ENCODE results near the gene MMP7. TPM values are rescaled to one million over a fixed set of nuclear protein-coding genes. Genes with fewer than 3 reads are reported as not detected.

MMP7 gene
- total RNA-seq, 1 experiment from 2014 or later = 0.34 TPM

- ChIA-PET POLR2A (ENCODE audit: low non-redundant PET) (no interaction called here), CTCF (no interaction called here)
- peaks cover 3% of the 10 kb centered on the region for H3K4me1 ChIP-seq (ENCODE audit: insufficient read depth, low read length, poor library complexity, severe bottlenecking)
- H3K9me3 ChIP-seq (ENCODE audit: low read depth, low read length, poor library complexity, severe bottlenecking) = no peaks in the 10 kb centered on the region
- no peaks in the 10 kb centered on the region for H3K36me3 ChIP-seq (ENCODE audit: insufficient read depth, low read length, poor library complexity, severe bottlenecking)
- TF ChIP-seq CTCF (conservative IDR thresholded peaks at IDR 0.05; ENCODE audit: low read depth, low read length) (no peak), EZH2 (IDR thresholded peaks at IDR 0.05; ENCODE audit: borderline replicate concordance, low read depth, low read length, poor library complexity, severe bottlenecking) (no peak)
- no peak for DNase-seq (ENCODE audit: low spot score)
- H3K4me3 ChIP-seq (ENCODE audit: low read depth, low read length, poor library complexity, severe bottlenecking) = no peak overlapping the region
- H3K27ac ChIP-seq (ENCODE audit: low read depth, low read length, poor library complexity, severe bottlenecking) = no peak overlapping the region
- BruUV-seq (replicated peaks) = no TSS peak
- no peaks in the 10 kb centered on the region for H3K27me3 ChIP-seq (replicated peaks; ENCODE audit: insufficient read depth, low read depth, low read length, poor library complexity)
- intact Hi-C loops (cut with micrococcal nuclease; ENCODE audit: unreplicated experiment) = no loop called here
Measured at GRCh38 chr11:102552447-102553194, 22.1 kb upstream of the MMP7 start.

- intact Hi-C loops (cut with micrococcal nuclease; ENCODE audit: unreplicated experiment) = no loop called here
- BruUV-seq (replicated peaks) = no TSS peak
- TF ChIP-seq EZH2 (IDR thresholded peaks at IDR 0.05; ENCODE audit: borderline replicate concordance, low read depth, low read length, poor library complexity, severe bottlenecking) (no peak), CTCF (conservative IDR thresholded peaks at IDR 0.05; ENCODE audit: low read depth, low read length) (no peak)
- no peaks in the 10 kb centered on the region for H3K27me3 ChIP-seq (replicated peaks; ENCODE audit: insufficient read depth, low read depth, low read length, poor library complexity)
- no peaks in the 10 kb centered on the region for H3K9me3 ChIP-seq (ENCODE audit: low read depth, low read length, poor library complexity, severe bottlenecking)
- no peak overlapping the region for H3K4me3 ChIP-seq (ENCODE audit: low read depth, low read length, poor library complexity, severe bottlenecking)
- H3K27ac ChIP-seq (ENCODE audit: low read depth, low read length, poor library complexity, severe bottlenecking) = no peak overlapping the region
- DNase-seq (ENCODE audit: low spot score) = no peak
- CTCF ChIA-PET = no interaction called here
- POLR2A ChIA-PET (ENCODE audit: low non-redundant PET) = no interaction called here
- no peaks in the 10 kb centered on the region for H3K36me3 ChIP-seq (ENCODE audit: insufficient read depth, low read length, poor library complexity, severe bottlenecking)
- peaks cover 3% of the 10 kb centered on the region for H3K4me1 ChIP-seq (ENCODE audit: insufficient read depth, low read length, poor library complexity, severe bottlenecking)
Measured at GRCh38 chr11:102552020-102552419, 21.5 kb upstream of the MMP7 start.

GRCh38 chr11:102551169-102551781 is 20.7 kb upstream of the MMP7 start:
- Histone ChIP-seq H3K27ac (ENCODE audit: low read depth, low read length, poor library complexity, severe bottlenecking) (no peak overlapping the region), H3K27me3 (replicated peaks; ENCODE audit: insufficient read depth, low read depth, low read length, poor library complexity) (no peaks in the 10 kb centered on the region), H3K36me3 (ENCODE audit: insufficient read depth, low read length, poor library complexity, severe bottlenecking) (no peaks in the 10 kb centered on the region), H3K9me3 (ENCODE audit: low read depth, low read length, poor library complexity, severe bottlenecking) (no peaks in the 10 kb centered on the region), H3K4me1 (ENCODE audit: insufficient read depth, low read length, poor library complexity, severe bottlenecking) (peaks cover 3% of the 10 kb centered on the region), H3K4me3 (ENCODE audit: low read depth, low read length, poor library complexity, severe bottlenecking) (no peak overlapping the region)
- ChIA-PET POLR2A (ENCODE audit: low non-redundant PET) (no interaction called here), CTCF (no interaction called here)
- intact Hi-C loops (cut with micrococcal nuclease; ENCODE audit: unreplicated experiment) = no loop called here
- BruUV-seq (replicated peaks) = no TSS peak
- TF ChIP-seq EZH2 (IDR thresholded peaks at IDR 0.05; ENCODE audit: borderline replicate concordance, low read depth, low read length, poor library complexity, severe bottlenecking) = no peak
- no peak for TF ChIP-seq CTCF (conservative IDR thresholded peaks at IDR 0.05; ENCODE audit: low read depth, low read length)
- no peak for DNase-seq (ENCODE audit: low spot score)

Measured in A673 (cell line).